RPMI8226 (cell line): ENCODE results near the gene FBXO15.

Experiments used
- DNase-seq: peaks from one replicate; pipeline ENCODE4 v3.0.0-alpha.2; 2015

Gene FBXO15, protein sequence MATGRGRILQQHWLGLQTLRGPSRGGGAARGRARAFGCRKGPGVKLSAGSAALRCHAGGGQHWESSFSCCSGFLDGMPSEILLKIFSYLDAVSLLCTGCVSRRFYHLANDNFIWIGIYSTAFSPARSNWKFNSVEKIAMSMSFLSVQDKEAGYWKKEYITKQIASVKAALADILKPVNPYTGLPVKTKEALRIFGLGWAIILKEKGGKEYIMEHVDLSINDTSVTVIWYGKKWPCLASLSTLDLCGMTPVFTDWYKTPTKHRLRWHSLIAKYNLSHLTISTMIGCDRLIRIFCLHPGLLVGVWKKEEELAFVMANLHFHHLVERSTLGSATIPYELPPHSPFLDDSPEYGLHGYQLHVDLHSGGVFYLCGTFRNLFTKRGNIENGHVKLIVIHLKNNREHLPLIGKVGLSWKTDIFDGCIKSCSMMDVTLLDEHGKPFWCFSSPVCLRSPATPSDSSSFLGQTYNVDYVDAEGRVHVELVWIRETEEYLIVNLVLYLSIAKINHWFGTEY

DNA sequence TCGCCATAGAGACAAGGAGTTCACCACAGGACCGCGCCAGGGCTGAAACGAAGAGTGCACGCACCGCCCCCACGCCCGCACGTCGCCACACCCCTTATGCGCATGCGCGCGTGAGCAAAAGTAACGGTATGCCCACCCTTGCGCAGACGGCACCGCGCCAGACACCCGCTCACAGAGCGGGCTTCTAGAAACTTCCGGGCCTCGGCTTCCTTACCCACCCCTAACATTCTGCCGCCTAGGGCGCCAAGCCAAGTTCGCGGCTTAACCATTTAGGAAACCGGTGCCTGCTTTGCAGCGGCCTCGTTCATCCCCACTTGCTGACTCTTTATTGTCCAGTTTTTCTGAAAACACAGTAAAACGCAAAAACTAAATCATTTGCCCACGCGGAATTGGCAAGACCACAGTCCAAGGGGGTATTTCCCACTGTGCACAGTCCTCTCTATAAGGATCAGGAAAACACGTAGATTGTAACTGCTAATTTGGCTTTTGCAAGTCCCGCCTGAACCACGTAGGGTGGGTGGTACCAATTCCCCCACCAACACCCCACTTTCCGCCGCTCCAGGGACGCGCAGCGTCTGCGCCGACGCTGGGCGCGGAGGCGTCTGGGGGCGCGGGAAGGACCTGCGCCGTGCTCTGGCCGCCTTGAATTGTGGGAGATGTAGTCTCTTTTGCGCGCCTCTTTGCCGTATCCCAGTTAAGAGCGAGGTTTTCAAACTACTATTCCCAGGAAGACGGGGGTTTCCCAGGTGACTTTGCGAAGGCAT lies at the start of gene FBXO15, which contains the start of gene TIMM21:
Gene FBXO15, minus strand, starts transcription at position 56 of the 764 bp plus-strand sequence. Its CDS starts 49 bp downstream, at position 7.
Gene TIMM21, plus strand, starts transcription at position 745 of the 764 bp plus-strand sequence. CDS start 286 bp downstream, outside the sequence.
- peak; percentile 99 for DNase-seq

DNA sequence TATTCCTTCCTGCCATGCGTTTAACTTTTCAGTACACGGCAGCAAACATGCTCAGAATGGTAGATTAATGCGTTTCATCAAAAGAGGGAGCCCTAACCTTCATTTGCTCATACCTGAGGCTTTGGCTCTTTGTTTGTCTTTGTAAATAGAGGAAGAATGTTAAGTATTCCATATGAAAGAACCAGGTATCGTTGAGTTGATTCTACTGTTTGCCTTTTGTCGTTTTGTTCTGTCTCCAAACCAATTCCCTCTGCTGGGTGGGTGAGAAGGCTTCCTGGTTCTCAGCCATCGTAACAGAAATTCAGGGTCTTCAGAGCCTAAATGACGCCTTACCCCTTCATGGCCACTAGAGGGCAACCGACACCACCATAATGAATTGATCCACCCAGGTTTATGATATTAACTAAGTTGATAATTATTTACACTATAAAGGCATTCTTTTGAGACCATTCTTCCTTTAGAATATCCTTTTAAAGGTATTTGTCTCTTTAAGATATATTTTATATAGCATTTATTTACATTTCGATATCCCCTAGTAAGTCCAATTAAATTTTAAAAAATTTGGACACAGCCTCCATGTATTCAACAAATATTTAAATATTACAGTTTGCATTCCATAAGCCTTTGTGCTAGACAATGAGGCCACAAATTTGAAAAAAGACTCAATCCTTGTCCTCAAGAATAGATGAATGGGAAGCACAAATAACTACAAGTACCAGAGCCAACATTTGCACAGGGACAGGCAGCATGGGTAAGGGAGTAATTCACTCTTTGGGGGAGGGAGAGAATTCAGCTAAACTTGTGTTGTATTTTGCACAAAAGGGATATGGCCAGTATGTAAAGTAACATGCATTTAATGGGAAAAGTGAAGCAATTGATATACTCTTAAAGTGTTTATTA lies 48.8 kb upstream of the FBXO15 start:
- peak; percentile 73 for DNase-seq

DNA sequence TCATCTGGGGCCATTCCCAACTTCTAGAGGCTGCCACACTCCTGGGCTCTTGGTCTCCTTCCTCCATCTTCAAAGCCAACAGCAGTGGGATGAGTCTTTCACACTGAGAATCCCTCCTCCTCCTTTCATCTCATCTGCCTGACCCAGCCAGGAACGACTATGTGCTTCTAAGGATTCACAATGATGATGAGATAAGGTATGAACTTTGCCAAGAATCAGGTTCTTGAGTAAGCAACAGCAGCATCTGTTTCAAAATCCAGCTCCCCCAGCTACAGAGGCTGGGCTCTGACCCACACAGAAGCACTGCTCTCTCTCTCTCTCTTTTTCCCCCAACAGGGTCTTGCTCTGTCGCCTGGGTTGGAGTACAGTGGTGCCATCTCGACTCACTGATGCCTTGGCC lies 47.1 kb upstream of the FBXO15 start:
- DNase-seq: no peak

DNA sequence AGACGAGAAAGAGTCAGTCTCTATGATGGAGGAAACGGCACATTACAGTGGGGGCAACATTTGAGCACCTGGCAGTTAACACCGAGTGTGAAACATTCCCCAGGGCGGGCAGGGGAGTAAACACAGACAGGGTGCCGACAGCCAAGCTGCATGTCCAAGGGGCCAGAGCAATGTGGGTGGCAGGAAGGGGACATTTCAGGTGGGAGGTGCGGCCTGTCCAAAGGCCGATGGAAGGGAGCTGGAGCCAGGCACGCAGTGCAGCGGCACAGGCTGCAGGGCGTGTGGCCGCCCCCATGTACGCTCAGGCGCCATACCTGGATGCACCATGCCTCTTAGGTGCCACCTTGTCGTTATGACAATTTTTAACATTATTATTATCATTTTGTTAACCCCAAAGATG lies 43.9 kb upstream of the FBXO15 start:
- no peak for DNase-seq

DNA sequence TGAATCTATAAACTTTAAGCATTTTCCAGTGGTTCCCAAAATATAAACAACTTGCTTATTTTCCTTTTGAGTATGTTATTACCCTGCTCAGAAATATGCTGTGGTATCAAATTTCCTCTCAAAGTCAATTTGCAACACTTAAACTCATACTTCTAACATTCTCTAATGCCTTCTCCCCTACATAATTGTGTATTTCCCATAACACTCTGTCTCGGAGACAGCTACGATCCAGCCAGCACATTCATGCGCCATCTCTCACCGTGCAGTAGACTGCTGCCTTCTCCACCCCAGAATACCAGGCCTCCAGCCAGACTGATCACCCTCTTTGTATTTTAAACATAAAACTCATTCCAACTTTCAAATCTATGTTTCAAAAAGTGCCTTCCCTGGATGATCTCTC lies 42.5 kb upstream of the FBXO15 start:
- DNase-seq: no peak

DNA sequence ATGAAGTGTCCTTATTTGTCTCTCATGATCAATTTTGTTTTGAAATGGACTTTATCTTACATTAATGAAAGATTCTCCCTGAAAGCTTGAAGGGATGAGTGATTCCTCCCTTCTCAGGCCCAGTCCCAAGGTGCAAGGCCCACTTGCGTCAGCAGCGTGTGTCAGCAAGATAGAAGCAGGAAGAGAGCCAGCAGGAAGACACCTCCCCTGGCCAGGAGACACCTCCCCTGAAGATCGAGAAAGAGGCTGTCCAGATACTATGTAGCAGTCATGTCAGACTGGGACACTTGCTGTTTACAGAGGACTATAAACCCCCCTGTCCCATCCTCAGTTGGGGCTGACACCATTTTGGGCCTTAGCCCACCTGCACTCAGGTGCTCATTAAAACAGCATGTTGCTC lies 39.0 kb upstream of the FBXO15 start:
- DNase-seq: peak; percentile 28

DNA sequence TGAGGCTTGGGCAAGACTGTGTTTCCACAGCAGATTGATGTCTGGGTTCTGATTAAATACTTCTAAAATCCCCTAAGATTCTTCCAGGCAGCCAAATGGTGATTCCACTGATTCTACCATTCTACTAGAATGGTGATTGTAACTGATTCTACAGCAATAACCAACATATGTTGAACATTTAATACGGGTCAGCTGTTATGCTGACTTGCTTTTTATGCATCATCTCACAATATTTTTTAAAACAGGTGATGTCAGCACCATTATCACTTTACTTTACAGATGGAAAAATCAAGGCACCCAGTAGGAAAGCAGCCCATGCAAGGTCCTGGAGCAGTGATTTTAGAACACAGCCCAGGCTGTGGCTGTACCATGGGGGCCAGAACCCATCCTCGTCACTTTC lies 38.2 kb upstream of the FBXO15 start:
- DNase-seq: no peak

DNA sequence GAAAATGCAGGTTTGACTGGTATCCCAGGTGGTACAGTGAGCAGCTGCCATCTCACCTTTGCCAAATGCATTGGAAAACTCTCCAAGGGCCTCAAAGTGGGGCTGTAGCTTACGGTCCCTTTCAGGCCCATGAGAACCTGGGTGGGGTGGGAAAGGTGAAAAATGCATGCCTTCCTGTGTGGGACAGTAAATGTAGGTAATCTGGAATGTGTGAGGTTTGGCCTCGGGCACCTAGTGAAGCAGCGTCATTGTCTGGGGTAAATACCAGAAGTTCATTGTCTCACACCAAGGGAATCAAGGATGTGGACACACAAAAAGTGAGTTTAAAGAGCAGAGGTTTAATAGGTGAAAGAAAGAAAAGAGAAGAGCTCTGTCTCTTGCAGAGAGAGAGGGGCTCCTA lies 37.2 kb upstream of the FBXO15 start:
- no peak for DNase-seq

DNA sequence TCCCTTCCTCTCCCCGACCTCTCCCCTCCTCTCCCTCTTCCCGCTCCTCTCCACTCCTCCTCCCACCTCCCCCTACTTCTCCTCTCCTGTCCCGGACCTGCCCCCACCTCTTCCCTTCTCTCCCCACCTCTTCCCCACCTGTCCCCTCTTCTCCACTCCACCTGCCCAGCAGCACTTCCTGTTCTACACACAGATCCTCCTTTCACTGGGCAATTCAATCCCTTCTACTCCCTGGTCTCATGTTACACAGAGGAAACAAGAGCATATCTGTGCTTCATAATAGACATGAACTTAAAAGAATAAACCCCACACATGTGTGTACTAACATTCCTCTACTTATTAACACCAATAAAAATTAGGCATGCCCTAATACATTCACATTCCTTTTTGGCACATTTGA lies 35.5 kb upstream of the FBXO15 start:
- no peak for DNase-seq

DNA sequence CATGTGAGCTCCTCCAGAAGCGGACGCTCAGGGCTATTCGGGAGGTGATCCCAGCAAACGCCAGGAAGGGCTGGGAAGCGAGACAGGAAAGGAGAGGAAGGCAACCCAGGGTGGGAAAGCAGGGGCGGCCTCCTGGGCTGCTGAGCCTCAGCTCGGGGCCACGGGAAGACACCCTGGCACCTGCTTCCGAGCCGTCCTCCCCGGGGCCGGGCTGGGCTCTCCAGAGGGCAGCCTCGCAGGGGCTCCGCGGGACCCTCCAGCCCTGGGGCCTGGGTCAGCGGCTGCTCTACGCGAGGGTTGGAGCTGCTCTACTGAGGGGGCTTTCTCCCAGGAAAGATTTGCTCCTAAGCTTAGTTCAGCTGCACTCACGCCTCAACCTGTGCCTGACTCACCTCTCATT lies 34.7 kb upstream of the FBXO15 start:
- no peak for DNase-seq

DNA sequence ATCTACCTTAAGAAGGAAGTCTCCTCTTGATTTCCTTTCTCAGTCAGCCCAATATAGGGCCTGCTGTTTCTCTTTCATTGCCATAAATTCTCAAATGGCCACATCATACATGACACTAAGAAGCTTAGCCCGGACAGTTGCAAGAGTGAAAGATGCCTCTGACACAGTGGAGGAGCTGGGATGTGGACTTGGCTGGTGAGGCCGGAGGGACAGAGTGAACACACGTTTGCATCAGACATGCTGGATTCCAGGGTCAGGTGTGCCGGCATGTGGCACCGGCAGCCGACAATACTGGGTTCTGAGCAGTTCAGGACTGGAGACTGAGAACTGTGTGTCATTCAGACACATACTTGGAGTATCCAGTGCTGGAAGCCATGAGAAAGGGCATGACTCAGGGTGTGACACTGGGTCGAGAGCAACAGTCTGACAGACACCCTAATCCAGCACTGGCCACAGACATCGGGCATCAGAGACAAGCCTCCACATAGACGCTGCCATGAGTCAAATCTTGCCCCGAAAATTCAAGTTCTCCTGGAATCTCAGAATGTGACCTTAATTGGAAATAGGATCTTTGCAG lies 32.1 kb upstream of the FBXO15 start:
- no peak for DNase-seq

DNA sequence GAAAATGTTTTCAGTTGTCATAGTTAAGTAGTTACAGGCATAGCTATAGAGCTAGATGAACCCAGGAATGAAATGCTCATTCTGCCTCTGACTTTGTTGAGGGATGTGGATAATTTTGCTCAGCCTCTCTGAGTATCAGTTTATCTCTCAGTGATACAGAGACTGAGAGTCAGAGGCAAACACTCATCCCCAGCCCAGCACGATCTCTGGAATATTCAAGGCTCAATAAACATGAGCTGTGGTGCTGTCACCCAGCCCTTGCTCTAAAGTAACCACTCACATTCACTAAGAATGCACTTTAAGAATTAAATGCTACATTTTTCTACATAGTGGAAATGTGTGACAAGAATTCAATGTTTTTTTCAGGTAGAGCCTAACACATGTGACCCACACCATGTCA lies 31.2 kb upstream of the FBXO15 start:
- DNase-seq: no peak

DNA sequence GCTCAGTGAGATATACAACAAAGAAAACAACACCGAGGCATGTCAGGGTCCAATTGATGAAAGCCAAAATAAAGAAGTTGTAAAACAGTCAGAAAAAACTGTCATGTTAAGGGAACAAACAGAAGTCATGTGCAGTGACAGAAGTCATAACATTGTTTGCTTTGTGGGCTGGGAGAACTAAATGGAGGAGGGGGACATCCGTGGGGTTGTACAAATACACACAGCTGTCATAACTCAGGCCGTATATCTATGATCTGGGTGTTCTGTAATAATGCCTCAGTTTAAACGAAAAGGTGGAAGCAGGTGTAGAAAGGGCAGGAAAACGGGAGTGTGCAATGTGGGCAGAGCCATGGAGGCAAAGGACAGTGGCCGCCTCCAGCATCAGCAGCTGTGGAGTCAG lies 28.0 kb upstream of the FBXO15 start:
- no peak for DNase-seq

DNA sequence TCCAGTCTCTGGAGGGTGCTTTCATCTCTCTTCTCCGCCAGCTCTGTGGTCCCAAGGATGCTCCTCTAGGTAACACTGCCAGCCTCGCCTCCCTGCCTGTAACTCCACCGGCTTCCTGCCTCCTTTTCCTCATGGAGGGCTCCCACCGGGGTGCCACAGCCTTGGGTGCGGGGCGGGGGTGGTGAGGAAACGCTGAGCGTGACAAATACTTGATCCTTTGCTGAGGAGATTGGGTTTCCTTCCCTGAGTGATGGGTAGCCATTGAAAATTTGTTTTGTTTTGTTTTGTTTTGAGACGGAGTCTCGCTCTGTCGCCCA lies 25.8 kb upstream of the FBXO15 start:
- DNase-seq: no peak

DNA sequence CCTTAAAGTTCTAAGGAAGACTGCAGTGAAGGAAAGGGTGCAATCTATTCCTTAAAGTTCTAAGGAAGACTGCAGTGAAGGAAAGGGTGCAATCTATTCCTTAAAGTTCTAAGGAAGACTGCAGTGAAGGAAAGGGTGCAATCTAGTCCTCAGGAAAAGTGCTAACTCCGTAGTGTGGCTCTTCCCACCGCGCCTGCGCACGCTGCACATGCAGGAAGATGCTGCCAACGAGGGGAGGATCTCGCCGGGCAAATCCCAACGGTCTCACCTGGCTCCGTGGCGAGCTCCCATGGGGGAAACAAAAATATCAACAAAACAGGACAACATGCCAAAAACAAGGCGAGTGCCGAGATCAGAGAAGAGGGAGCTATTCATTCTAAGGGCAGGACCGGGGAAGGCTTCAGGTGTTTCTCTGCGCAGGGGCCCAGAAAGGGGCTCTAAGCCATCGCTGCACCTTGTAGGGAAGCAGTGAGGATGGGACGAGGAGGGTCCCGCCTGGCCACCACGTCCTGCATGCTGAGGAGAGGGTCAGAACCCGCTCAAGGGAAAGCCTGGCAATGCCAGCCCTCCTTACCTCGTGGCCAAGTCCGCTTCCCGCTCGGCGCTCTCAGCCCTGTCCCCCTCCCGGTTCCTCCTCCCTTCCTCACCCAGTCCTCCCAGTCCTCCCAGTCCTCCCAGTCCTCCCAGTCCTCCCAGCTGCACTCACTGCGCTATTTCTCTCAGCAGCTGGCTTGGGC lies 25.2 kb upstream of the FBXO15 start:
- DNase-seq: no peak

DNA sequence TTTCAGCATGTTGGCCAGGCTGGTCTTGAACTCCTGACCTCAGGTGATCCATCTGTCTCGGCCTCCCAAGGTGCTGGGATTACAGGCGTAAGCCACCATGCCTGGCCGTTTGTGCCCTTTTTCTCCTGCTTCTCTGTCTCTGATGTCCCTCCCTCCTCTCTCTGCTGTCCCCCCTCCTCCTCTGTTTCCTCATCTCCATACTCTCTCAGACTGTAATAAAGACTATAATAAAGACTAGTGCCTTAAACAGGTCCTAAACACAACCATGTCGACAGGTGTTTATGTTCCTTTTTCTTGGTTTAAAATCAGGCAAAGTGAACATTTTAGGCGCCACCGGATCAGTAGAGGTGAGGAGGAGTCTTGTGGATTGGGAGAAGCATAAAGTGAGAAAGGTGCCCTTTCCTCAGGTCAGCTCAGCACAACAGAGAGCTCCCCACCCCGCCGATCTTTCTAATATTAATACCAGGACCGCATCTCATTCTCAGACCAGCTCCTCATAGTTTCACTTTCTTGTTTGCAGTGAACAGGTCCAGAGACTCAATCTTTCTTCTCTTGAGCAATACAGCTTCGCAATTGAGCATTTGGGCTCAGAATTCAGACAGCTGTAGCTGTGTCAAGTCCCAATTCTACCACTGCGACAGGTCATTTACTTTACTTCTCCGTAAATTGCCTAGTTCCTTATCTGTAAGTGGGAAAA lies 24.4 kb upstream of the FBXO15 start:
- DNase-seq: peak; percentile 46

DNA sequence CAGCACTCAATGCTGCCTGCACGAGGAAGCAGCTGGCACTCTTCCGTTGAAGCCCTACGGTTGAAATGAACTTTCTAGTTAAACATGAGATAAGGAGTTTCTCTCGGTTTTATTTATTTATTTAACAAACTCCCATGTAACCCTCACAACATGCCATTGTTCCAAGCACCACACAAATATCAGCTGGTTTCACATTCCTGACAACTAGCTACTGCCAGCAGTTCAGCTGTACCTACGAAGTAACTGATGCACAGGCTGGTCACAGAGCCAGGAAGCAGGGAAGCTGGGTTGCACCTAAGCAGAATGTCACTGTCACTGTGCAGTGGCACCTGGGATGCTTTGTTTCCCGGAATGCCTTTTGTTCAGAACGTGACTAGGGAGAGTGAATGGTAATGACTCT lies 18.8 kb upstream of the FBXO15 start:
- no peak for DNase-seq

DNA sequence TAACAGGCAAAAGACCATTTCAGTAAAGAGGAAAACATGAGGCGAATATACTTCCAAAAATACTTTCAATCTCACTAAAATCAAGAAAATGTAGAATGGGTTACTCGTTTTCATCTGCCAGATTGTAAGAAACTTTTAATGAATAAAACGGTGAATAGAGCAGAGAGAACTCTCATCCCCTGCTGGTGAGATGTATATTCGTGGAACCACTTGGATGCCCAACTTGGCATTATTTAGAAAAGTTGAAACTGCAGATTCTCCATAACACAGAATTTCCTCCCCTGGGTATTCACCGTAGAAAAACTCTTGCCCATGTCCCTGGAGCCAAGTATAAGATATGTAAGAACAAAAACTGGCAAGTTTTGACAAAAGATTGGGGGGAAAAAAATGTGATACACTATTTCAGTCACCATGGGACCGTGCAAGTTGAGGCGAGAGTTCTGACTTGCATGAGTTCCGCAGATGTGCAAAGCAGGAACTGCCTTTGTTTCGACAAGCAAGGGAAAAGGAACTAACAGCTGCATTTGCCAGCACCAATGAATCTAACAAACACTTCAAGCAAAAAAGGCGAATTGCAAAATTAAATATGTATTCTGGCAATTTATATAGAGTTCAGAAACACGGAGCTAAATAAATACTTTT lies 15.5 kb upstream of the FBXO15 start:
- no peak for DNase-seq

DNA sequence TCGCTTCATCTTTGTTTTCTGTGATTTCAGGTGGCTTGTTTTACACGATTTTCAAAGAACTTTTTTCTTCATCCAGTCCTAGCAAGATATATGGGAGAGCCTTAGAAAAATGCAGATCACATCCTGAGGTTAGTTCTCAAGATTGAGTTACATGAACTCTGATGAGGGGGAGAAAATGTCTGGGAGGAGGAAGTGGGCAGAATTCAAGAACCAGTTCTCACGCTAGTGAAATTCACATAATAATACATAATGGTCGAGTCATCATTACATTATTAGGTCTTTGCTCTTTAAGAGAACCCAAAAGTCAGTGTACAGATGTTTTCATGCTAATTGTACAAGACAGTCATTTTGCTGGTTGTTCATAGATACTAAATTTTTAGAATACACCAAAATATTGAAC lies 7.6 kb upstream of the FBXO15 start:
- DNase-seq: no peak

DNA sequence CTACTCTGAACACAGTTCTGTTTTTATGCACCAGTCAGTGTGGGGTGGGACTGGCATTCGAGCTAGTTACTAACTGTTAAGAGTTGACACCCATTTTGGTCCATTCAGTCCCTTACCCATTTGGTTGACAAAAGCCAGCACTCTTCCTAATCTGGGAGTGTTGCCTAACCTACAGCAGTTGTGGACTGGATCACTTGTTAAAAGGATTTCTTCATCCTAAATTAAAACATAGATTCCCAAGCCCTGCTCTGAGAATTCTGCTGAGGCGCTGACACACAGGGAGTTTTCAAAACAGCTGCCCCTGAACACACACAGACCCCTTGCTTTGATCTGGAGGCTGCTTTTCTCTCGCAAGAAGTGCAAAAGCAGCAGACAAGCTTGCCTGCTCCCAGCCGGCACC lies 7.1 kb upstream of the FBXO15 start:
- DNase-seq: no peak

DNA sequence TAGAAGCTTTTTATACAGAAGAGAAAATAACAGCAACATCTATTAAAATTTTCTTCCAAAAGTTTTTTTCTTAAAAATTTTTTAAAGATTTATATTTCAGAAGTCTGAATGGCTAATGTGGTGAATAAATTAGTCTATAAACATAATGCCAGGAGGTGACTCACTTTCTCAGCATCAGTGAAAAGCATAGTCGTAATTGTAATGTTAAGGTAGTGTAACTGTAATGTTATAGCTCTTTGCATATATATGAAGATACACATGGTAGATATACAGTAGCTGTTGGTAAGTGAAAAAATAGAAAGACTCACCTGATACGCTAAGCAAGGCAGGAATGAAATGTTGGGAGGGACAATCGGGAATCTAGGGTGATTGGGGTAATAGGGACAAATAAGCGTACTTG lies 6.2 kb upstream of the FBXO15 start:
- DNase-seq: no peak
